Ovary (tissue), 9 donors: Measurements from ENCODE around the gene LRMDA. TPM values are rescaled to one million over a fixed set of nuclear protein-coding genes. Genes with fewer than 3 reads are reported as not detected.
A peak's percentile ranks its signal among the peaks of the same experiment; 100 is the strongest.

ENCODE experiments used
- DNase-seq, 5 donors: peaks; one replicate each; pipeline ENCODE4 v3.0.0-alpha.2; 2019 to 2020
- H3K27ac ChIP-seq, 2 donors: fragments of 200-600 bp; one replicate each; pipeline versions ENCODE4 v1.5.1 to v1.8.0; 2019 to 2022
- H3K27me3 ChIP-seq: fragments of 200-600 bp; one replicate; pipeline ENCODE4 v1.8.0; 2022
- H3K36me3 ChIP-seq: fragments of 200-600 bp; sonication (generic); one replicate; pipeline ENCODE4 v1.5.1; 2019
- H3K4me1 ChIP-seq: one replicate; pipeline ENCODE4 v1.8.1; 2013; ENCODE audit warnings: mild to moderate bottlenecking, moderate library complexity; ENCODE audit not compliant: insufficient read depth
- H3K4me3 ChIP-seq: fragments of 200-600 bp; sonication (generic); one replicate; pipeline ENCODE4 v1.5.1; 2017
- H3K9me3 ChIP-seq, 2 donors: fragments of 200-600 bp in 1 of 2; sonication (generic) in 1 of 2; one replicate each; pipeline versions ENCODE4 v1.5.1 to v1.8.1; 2013 to 2019; ENCODE audit warnings: mild to moderate bottlenecking in 1 of 2, moderate library complexity in 1 of 2
- EP300 ChIP-seq: sonication (generic); formaldehyde crosslinking; IDR thresholded peaks from one replicate; pipeline ENCODE4 v1.6.1; 2017; ENCODE audit warnings: antibody characterized with exemption
- POLR2A ChIP-seq: fragments of 450-650 bp; IDR thresholded peaks from one replicate; pipeline ENCODE4 v1.6.1; 2017; ENCODE audit warnings: antibody characterized with exemption, mild to moderate bottlenecking, moderate library complexity
- WGBS, 3 donors: extraction: QIAGEN DNeasy Blood & Tissue Kit in 1 of 3; methylation state at CpG; one replicate each; pipeline versions ENCODE4 v1.1.5 to v1.1.7; 2013 to 2017; 5-methylcytosine and 5-hydroxymethylcytosine counted together
- intact Hi-C, 4 donors: fragments of 100-400 bp; cut with DNase I; formaldehyde crosslinking; loops; one replicate each; pipeline versions ENCODE4 v1.11.0 to v1.15.1; 2022 to 2023
- polyA plus RNA-seq, 2 donors: library from polyadenylated mRNA; stranded (reverse); fragments of 200-250 nt in 1 of 2; fragments of 350-450 nt in 1 of 2; fragmentation: Illumina TruSeq in 1 of 2; extraction: RNeasy Lipid Tissue Mini Kit (QIAGEN cat#74804) in 1 of 2; gene quantifications; one replicate each; pipeline ENCODE4 v1.2.3, GENCODE V29; 2013 to 2014
- total RNA-seq, 7 donors: library from RNA; depleted of rRNA in 2 of 7; stranded (reverse); fragments of >200 nt in 2 of 7; fragmentation: NEBNext Ultra II Directional in 3 of 7; extraction: Animal tissue kit (Norgen Biotek cat#: 25700) in 3 of 7; gene quantifications; one replicate each; pipeline versions ENCODE4 v1.1.0 to v1.2.4, GENCODE V29; 2016 to 2023
- TF ChIP-seq, protein P1 (sequence below), 3 donors: fragments of 450-650 bp in 2 of 3; fragments of 200-600 bp in 1 of 3; IDR thresholded peaks; one replicate each; pipeline versions ENCODE4 v1.5.1 to v1.8.0; 2016 to 2022; ENCODE audit warnings: antibody characterized with exemption in 3 of 3, mild to moderate bottlenecking in 1 of 3
- donor health status: DM: no; HTN: no; CAD: no; lungs with moderate emphysema.
- donor health status: DM: no; HTN: no; CAD: no.
- donor health status: Bipolar disorder and iron deficiency.
- donor health status: DM: yes; HTN: yes; CAD: no.
- donor health status: DM: no; HTN: no; CAD: no.
- donor health status: DM: yes; HTN: yes; CAD: no.

Gene LRMDA
- total and polyA plus RNA-seq, 9 donors, result 14.8 to 30.7 (median 22.9) TPM

DNA sequence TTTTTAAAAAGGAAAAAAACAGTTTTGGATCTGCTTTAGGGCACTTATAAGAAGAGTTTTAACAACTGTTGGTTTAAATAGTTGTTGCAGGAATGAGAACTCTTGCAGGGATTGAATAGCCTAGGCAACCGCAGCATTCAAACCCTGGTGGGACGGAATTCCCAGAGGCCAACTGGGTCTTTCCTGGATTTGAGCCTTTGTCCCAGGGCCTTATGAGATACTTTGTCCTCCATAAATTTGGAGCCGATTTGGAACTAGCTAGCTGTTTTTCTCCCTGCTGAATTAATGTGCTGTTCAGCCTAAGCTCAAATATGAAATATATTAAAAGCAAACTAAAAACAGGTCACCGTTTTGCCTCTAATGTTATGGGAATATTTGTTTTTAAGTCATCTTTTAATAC, 109.6 kb downstream of the LRMDA start:
- TF ChIP-seq POLR2A, result no peak
- TF ChIP-seq, protein P1, sequence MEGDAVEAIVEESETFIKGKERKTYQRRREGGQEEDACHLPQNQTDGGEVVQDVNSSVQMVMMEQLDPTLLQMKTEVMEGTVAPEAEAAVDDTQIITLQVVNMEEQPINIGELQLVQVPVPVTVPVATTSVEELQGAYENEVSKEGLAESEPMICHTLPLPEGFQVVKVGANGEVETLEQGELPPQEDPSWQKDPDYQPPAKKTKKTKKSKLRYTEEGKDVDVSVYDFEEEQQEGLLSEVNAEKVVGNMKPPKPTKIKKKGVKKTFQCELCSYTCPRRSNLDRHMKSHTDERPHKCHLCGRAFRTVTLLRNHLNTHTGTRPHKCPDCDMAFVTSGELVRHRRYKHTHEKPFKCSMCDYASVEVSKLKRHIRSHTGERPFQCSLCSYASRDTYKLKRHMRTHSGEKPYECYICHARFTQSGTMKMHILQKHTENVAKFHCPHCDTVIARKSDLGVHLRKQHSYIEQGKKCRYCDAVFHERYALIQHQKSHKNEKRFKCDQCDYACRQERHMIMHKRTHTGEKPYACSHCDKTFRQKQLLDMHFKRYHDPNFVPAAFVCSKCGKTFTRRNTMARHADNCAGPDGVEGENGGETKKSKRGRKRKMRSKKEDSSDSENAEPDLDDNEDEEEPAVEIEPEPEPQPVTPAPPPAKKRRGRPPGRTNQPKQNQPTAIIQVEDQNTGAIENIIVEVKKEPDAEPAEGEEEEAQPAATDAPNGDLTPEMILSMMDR (IDR thresholded peaks at IDR 0.05), result no peak
- no peak for TF ChIP-seq EP300
- DNase-seq, result no peak
- H3K4me3 ChIP-seq, result no peak overlapping the region
- no peaks in the 10 kb centered on the region for H3K27me3 ChIP-seq
- 69 to 80% (median 76%) methylated on average over 4 of the region's 4 CpGs for WGBS, 3 donors
- H3K27ac ChIP-seq, result no peak overlapping the region
- no peaks in the 10 kb centered on the region for H3K36me3 ChIP-seq
- no peaks in the 10 kb centered on the region for H3K9me3 ChIP-seq
- intact Hi-C loops, result no loop called here
- peaks cover 3% of the 10 kb centered on the region for H3K4me1 ChIP-seq

DNA sequence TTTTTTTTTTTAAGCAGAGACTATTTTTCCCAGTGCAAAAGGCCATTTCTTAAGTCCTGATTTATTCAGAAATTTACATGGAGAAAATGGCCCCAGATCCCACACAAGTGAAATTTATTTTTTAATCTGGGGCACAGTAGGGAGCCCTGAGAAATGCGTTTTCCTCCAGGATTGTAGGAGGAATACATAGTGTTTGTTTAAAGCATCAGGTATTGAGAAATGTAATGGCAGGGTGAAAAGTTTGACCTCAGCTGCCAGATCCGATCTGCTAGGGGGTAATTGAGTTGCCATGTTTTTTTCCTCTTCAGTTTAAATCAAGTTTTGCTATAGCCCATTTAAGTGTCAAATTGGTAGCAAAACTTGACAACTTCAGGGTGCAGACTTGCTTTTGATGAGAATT, 110.0 kb downstream of the LRMDA start:
- intact Hi-C loops, result no loop called here
- H3K4me3 ChIP-seq, result no peak overlapping the region
- TF ChIP-seq, protein P1 (IDR thresholded peaks at IDR 0.05), result no peak
- TF ChIP-seq POLR2A (no peak), EP300 (no peak)
- no peak overlapping the region for H3K27ac ChIP-seq
- H3K27me3 ChIP-seq, result no peaks in the 10 kb centered on the region
- no peaks in the 10 kb centered on the region for H3K36me3 ChIP-seq
- H3K4me1 ChIP-seq, result peaks cover 3% of the 10 kb centered on the region
- no peaks in the 10 kb centered on the region for H3K9me3 ChIP-seq
- no peak for DNase-seq
- 86 to 94% (median 94%) methylated on average over 2 of the region's 2 CpGs for WGBS, 3 donors

DNA sequence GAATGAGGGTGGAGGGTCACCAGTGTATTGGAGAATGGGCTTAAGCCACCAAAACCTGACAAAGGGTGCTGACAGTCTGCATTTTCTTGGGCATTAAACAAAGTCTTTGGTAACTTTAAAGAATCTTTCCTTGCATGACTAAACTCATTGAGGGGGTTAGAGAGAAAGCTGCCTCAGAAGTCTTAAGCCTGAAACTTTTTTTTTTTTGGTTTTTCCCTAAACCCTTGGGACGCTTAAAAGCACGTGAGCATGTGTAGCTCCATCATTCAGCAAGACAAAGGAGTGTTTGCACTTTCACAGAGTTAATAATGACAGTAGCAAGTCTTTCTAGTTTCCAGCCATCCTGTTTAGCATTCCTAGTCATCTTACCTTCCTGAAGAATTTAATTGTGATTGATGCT, 110.7 kb downstream of the LRMDA start:
- H3K4me3 ChIP-seq, result no peak overlapping the region

DNA sequence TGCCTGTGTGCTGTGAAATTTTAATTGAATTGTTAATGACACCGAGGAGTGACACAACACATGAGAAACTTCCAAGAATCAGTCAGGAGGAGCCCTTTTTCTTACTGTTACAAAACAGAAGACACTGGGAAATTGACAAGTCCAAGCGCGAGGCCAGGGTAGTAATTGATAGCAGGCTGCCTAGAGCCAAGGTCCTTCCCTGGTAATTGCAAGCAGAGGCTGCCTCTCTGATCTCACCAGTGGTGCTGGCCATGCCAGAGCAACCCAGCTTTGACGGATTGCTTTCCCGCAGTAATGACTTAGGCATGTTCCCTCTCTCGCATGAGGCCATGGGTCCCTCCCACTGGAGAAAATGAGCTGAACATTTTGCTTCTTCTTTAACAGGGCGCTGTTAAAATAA, 111.5 kb downstream of the LRMDA start:
- intact Hi-C loops, result no loop called here
- TF ChIP-seq, protein P1 (IDR thresholded peaks at IDR 0.05), result no peak
- TF ChIP-seq EP300 (no peak), POLR2A (no peak)
- H3K9me3 ChIP-seq, result no peaks in the 10 kb centered on the region
- no peak overlapping the region for H3K4me3 ChIP-seq
- H3K27me3 ChIP-seq, result no peaks in the 10 kb centered on the region
- H3K4me1 ChIP-seq, result peaks cover 9% of the 10 kb centered on the region
- peak in 2 of 5 donors; percentile 20 to 32 for DNase-seq
- no peak overlapping the region for H3K27ac ChIP-seq
- WGBS, 3 donors, result 68 to 77% (median 74%) methylated on average over 7 of the region's 7 CpGs
- H3K36me3 ChIP-seq, result no peaks in the 10 kb centered on the region

More for the DNA sequence above, 110.7 kb downstream of the LRMDA start:
- 89 to 95% (median 92%) methylated on average over 2 of the region's 2 CpGs for WGBS, 3 donors
- intact Hi-C loops, result no loop called here
- Histone ChIP-seq H3K36me3 (no peaks in the 10 kb centered on the region), H3K27ac (no peak overlapping the region), H3K9me3 (no peaks in the 10 kb centered on the region), H3K27me3 (no peaks in the 10 kb centered on the region), H3K4me1 (peaks cover 6% of the 10 kb centered on the region)
- TF ChIP-seq, protein P1 (IDR thresholded peaks at IDR 0.05), result no peak
- TF ChIP-seq POLR2A (no peak), EP300 (no peak)
- DNase-seq, result no peak
